K562 treated with DMSO at 1 percent for 48 hours (cell line): ENCODE results near the gene LY6G5B. TPM values are rescaled to one million over a fixed set of nuclear protein-coding genes. Genes with fewer than 3 reads are reported as not detected.

ENCODE experiments used
- total RNA-seq: library from RNA; unstranded; fragments of 300-600 nt; gene quantifications from 2 replicates; pipeline ENCODE4 v1.2.3, GENCODE V29; 2022; ENCODE audit warnings: low replicate concordance; ENCODE audit errors: extremely low read depth

Gene LY6G5B
- not detected in 2 replicates for total RNA-seq

GRCh38 chr6:31669676-31670075 is at the start of gene LY6G5B:
TSS of gene LY6G5B (plus strand) at chr6:31669976. CDS start at chr6:31670951, 975 bp downstream.

GRCh38 chr6:31620586-31621319 is 49.0 kb upstream of the LY6G5B start, which contains the start of gene PRRC2A:
TSS of gene PRRC2A (plus strand) at chr6:31620715. CDS start at chr6:31622790, 2,075 bp downstream.

GRCh38 chr6:31655349-31656237 is 14.2 kb upstream of the LY6G5B start, which contains the start of gene APOM:
TSS of gene APOM (plus strand) at chr6:31655894. CDS start at chr6:31655967, 73 bp downstream.

GRCh38 chr6:31660381-31661261 is 9.2 kb upstream of the LY6G5B start, which contains the start of gene C6orf47:
TSS of gene C6orf47 (minus strand) at chr6:31660778. CDS start at chr6:31659947, 831 bp downstream.

GRCh38 chr6:31664790-31665500 is 4.8 kb upstream of the LY6G5B start, which contains the start of gene GPANK1:
TSS of gene GPANK1 (minus strand) at chr6:31664997. CDS start at chr6:31664478, 519 bp downstream.

GRCh38 chr6:31665501-31666336 is 4.1 kb upstream of the LY6G5B start, which contains the start of gene CSNK2B:
TSS of gene CSNK2B (plus strand) at chr6:31666080. CDS start at chr6:31666832, 752 bp downstream.

GRCh38 chr6:31680226-31681134 is 10.7 kb downstream of the LY6G5B start, which contains the start of gene LY6G5C:
TSS of gene LY6G5C (minus strand) at chr6:31681067. CDS start at chr6:31680373, 694 bp downstream.

GRCh38 chr6:31702819-31703716 is 33.3 kb downstream of the LY6G5B start, which contains the start of gene ABHD16A:
TSS of gene ABHD16A (minus strand) at chr6:31703324. CDS start at chr6:31703281, 43 bp downstream.

GRCh38 chr6:31706599-31706998 is 36.8 kb downstream of the LY6G5B start, which contains the start of gene LY6G6F:
TSS of gene LY6G6F (plus strand) at chr6:31706866. CDS start at chr6:31706907, 41 bp downstream.

GRCh38 chr6:31715022-31715958 is 45.5 kb downstream of the LY6G5B start, which contains the start of gene LY6G6D:
TSS of gene LY6G6D (plus strand) at chr6:31715348. CDS start at chr6:31715356, 8 bp downstream.

GRCh38 chr6:31721351-31722020 is 51.7 kb downstream of the LY6G5B start, which contains the start of gene LY6G6C:
TSS of gene LY6G6C (minus strand) at chr6:31721746. CDS start at chr6:31721679, 67 bp downstream.

